PFSK-1 (cell line): ENCODE measurements around the gene CDRT15.

Experiments used
- POLR2AphosphoS5 ChIP-seq: IDR thresholded peaks from 2 replicates; pipeline ENCODE4 v1.6.1; 2012; ENCODE audit warnings: low read depth, mild to moderate bottlenecking, control low read depth, low read length, moderate library complexity
- REST ChIP-seq, 2 experiments: IDR thresholded peaks; 2 replicates each; pipeline versions ENCODE4 v1.6.1 to v1.8.0; 2011 to 2012; ENCODE audit warnings: low read depth in 2 of 2, low read length in 2 of 2, control low read depth in 1 of 2, inconsistent platforms in 1 of 2, mild to moderate bottlenecking in 1 of 2, moderate library complexity in 1 of 2; ENCODE audit not compliant: insufficient read depth in 1 of 2

- TF ChIP-seq REST (IDR thresholded peaks at IDR 0.05; ENCODE audit: insufficient read depth in 1 of 2, low read depth in 2 of 2, low read length in 2 of 2) (no peak), POLR2AphosphoS5 (no peak)
Observed at GRCh38 chr17:14198575-14198974, 38.1 kb downstream of the CDRT15 start.
